GM18861 (cell line): ENCODE results near the gene CFAP119.

Source experiments
- ATAC-seq: cut with Tn5 transposase; IDR thresholded peaks from one replicate; pipeline ENCODE4 v1.9.1; 2021; ENCODE audit not compliant: unreplicated experiment

The CFAP119 gene

DNA sequence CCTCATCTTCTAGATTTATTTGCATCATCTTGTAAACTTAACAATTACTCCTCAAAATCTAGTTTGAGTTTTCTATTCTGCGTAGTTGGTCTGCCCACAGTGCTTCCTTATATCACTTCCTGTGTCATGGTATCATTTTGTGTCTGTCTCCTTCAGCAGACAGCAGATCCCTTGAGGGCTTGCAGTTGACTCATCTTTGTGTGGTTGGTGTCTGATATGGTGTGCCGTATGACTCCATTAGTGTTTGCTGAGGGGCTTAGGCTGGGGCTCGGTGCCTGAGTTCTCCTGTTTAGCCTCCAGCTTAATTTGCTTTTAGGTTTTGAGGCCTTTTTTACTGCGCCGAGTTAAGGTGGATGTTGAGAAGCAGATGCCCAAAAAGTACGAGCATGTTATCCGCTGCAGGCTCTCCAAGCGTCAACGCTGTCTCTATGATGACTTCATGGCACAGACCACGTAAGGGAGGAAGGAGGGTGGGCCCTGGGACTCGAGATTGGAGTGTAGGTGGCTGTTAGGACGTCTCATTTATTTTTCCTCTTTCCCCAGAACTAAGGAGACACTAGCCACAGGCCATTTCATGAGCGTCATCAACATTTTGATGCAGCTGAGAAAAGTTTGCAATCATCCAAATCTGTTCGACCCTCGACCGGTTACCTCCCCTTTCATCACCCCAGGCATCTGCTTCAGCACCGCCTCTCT lies 46.0 kb downstream of the CFAP119 start:
- ATAC-seq, result no peak

DNA sequence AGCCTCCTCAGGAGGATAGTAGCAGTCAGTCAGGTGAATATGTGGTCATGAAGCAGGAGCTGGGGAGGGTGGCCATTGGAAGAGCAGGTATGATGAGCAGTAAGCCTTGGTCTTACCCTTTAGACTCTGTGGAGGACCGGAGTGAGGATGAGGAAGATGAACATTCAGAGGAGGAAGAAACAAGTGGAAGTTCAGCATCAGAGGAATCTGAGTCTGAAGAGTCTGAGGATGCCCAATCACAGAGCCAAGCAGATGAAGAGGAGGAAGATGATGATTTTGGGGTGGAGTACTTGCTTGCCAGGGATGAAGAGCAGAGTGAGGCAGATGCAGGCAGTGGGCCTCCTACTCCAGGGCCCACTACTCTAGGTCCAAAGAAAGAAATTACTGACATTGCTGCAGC lies 50.1 kb downstream of the CFAP119 start:
- ATAC-seq, result no peak

DNA sequence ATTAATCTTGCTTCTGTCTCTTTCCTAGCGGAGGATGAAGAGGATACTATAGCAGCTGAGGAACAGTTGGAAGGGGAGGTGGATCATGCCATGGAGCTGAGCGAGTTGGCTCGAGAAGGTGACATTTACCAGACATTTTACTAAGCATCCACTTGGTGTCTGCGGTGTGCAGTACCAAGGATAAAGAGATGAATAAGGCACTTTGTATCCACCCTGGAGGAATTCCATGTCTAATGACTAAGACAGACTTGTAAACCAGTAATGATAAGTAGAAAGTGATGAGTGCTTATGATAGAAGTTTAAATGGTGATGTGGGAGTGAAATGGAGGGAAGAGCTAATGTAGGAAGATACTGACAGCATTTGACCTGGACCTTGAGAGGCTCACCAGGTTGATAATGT lies 50.9 kb downstream of the CFAP119 start:
- no peak for ATAC-seq
